Endothelial cell (in vitro differentiated cells): ENCODE data around the gene LDHB. TPM values are rescaled to one million over a fixed set of nuclear protein-coding genes. Genes with fewer than 3 reads are reported as not detected.
"Not testable (repeated sequence)": the region's sequence is repeated elsewhere in the genome, so short reads cannot be mapped to it uniquely, and the experiment has no call there.

Source experiments
- DNase-seq: peaks from one replicate; pipeline ENCODE4 v3.0.0; 2021; ENCODE audit warnings: low spot score
- H3K27ac Mint-ChIP-seq: one replicate; pipeline ENCODE4 v1.8.0; 2021; ENCODE audit warnings: mixed read lengths, inconsistent platforms; ENCODE audit not compliant: unreplicated experiment
- H3K27me3 Mint-ChIP-seq: one replicate; pipeline ENCODE4 v1.8.0; 2021; ENCODE audit warnings: mild to moderate bottlenecking, moderate library complexity, mixed read lengths, inconsistent platforms; ENCODE audit not compliant: unreplicated experiment
- H3K36me3 Mint-ChIP-seq: one replicate; pipeline ENCODE4 v1.8.0; 2021; ENCODE audit warnings: mild to moderate bottlenecking, low read depth, mixed read lengths, inconsistent platforms; ENCODE audit not compliant: unreplicated experiment
- H3K4me1 Mint-ChIP-seq: one replicate; pipeline ENCODE4 v1.8.0; 2021; ENCODE audit warnings: mild to moderate bottlenecking, mixed read lengths, inconsistent platforms; ENCODE audit not compliant: unreplicated experiment
- H3K4me3 Mint-ChIP-seq: one replicate; pipeline ENCODE4 v1.8.0; 2021; ENCODE audit warnings: mild to moderate bottlenecking, mixed read lengths, inconsistent platforms; ENCODE audit not compliant: unreplicated experiment
- H3K9me3 Mint-ChIP-seq: one replicate; pipeline ENCODE4 v1.8.0; 2021; ENCODE audit warnings: mixed read lengths, inconsistent platforms; ENCODE audit not compliant: unreplicated experiment
- total RNA-seq: library from RNA; stranded (reverse); fragmentation: NEBNext Ultra II Directional; extraction: Animal tissue kit (Norgen Biotek cat#: 25700); gene quantifications from one replicate; pipeline ENCODE4 v1.2.1, GENCODE V29; 2021; ENCODE audit not compliant: unreplicated experiment
- TF ChIP-seq, protein P1 (sequence below): fragments of 200-600 bp; sonication (generic); IDR thresholded peaks from one replicate; pipeline ENCODE4 v1.5.0; 2021; ENCODE audit warnings: antibody characterized with exemption; ENCODE audit not compliant: unreplicated experiment

The LDHB gene
- total RNA-seq, 1 donor from 2014 or later, result 506 TPM

- Mint-ChIP-seq H3K27ac (no peak overlapping the region), H3K27me3 (peaks cover 2% of the 10 kb centered on the region), H3K36me3 (no peaks in the 10 kb centered on the region), H3K9me3 (no peaks in the 10 kb centered on the region), H3K4me1 (no peaks in the 10 kb centered on the region), H3K4me3 (no peak overlapping the region)
- DNase-seq, result no peak
- TF ChIP-seq, protein P1, sequence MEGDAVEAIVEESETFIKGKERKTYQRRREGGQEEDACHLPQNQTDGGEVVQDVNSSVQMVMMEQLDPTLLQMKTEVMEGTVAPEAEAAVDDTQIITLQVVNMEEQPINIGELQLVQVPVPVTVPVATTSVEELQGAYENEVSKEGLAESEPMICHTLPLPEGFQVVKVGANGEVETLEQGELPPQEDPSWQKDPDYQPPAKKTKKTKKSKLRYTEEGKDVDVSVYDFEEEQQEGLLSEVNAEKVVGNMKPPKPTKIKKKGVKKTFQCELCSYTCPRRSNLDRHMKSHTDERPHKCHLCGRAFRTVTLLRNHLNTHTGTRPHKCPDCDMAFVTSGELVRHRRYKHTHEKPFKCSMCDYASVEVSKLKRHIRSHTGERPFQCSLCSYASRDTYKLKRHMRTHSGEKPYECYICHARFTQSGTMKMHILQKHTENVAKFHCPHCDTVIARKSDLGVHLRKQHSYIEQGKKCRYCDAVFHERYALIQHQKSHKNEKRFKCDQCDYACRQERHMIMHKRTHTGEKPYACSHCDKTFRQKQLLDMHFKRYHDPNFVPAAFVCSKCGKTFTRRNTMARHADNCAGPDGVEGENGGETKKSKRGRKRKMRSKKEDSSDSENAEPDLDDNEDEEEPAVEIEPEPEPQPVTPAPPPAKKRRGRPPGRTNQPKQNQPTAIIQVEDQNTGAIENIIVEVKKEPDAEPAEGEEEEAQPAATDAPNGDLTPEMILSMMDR, result no peak
Observed at GRCh38 chr12:21665816-21666215, 8.2 kb upstream of the LDHB start.

- TF ChIP-seq, protein P1, result no peak
- H3K27me3 Mint-ChIP-seq, result peaks cover 9% of the 10 kb centered on the region
- no peak overlapping the region for H3K27ac Mint-ChIP-seq
- no peaks in the 10 kb centered on the region for H3K36me3 Mint-ChIP-seq
- peaks cover 5% of the 10 kb centered on the region for H3K4me1 Mint-ChIP-seq
- no peak for DNase-seq
- H3K9me3 Mint-ChIP-seq, result no peaks in the 10 kb centered on the region
- no peak overlapping the region for H3K4me3 Mint-ChIP-seq
Observed at GRCh38 chr12:21662122-21662792, 4.6 kb upstream of the LDHB start.

GRCh38 chr12:21661396-21662093 lies 3.9 kb upstream of the LDHB start:
- not testable (repeated sequence) for H3K27me3 Mint-ChIP-seq, H3K4me1 Mint-ChIP-seq, H3K4me3 Mint-ChIP-seq, DNase-seq, H3K9me3 Mint-ChIP-seq, H3K27ac Mint-ChIP-seq, H3K36me3 Mint-ChIP-seq

GRCh38 chr12:21659383-21659782 lies 1.7 kb upstream of the LDHB start:
- Mint-ChIP-seq H3K4me3 (no peak overlapping the region), H3K36me3 (no peaks in the 10 kb centered on the region), H3K27me3 (peaks cover 9% of the 10 kb centered on the region), H3K4me1 (peaks cover 13% of the 10 kb centered on the region), H3K9me3 (no peaks in the 10 kb centered on the region), H3K27ac (no peak overlapping the region)
- DNase-seq, result no peak
- TF ChIP-seq, protein P1, result no peak

DNA sequence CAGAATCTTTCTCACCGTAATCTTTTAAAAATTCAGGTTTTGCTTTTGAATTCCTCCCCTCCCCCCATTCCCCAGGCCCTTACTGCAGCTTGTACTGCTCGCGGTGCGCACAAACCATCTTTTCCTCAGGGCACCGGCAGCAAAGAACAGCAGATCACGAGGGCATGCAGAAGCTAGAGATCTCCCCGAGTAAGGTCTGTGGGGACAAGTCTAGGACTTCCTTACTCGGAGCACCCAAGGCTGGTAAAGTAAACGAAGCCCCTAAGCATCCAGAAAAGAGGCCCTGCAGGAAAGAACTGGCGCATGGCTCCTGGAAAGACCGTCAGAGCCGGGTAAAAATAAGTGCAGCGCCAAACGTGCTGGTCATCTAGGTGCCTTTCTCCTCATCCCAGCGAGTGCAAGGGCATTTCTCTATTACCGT lies 727 bp downstream of the LDHB start:
- H3K36me3 Mint-ChIP-seq, result no peaks in the 10 kb centered on the region

More for the DNA sequence above, 727 bp downstream of the LDHB start:
- Mint-ChIP-seq H3K27me3 (peaks cover 9% of the 10 kb centered on the region), H3K4me3 (peak overlapping the region; percentile 99), H3K27ac (peak overlapping the region; percentile 52), H3K9me3 (no peaks in the 10 kb centered on the region), H3K4me1 (peaks cover 13% of the 10 kb centered on the region)
- peak; percentile 19 for DNase-seq
- TF ChIP-seq, protein P1, result no peak
